EH (cell line): ENCODE results near the gene PKNOX2.

Source experiments
- DNase-seq: peaks from one replicate; pipeline ENCODE4 v3.0.0-alpha.2; 2015; ENCODE audit warnings: low read depth

The PKNOX2 gene

GRCh38 chr11:125173556-125173955 is 9.0 kb downstream of the PKNOX2 start:
- no peak for DNase-seq

- DNase-seq, result no peak
Observed at GRCh38 chr11:125174057-125174456, 9.5 kb downstream of the PKNOX2 start.

GRCh38 chr11:125174686-125175085 is 10.1 kb downstream of the PKNOX2 start:
- no peak for DNase-seq

DNA sequence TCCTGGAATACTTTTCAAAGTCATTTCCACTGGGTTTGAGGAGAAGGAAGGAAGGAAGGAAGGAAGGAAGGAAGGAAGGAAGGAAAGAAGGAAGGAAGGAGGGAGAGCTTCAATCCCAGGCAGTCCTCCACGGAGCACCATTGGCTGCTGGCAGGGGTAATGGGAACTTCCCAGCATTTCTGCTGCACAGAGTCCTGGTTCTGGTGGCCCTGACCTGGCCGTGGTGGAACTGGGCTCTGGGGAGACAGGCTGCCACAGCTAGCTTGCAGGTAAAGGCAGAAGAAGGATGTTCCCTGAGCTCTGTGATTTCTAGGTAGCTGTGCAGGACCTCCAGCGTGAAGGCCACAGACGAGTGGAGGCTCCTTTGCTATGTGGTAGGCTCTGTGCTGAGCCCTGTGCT is 10.6 kb downstream of the PKNOX2 start:
- DNase-seq, result no peak

DNA sequence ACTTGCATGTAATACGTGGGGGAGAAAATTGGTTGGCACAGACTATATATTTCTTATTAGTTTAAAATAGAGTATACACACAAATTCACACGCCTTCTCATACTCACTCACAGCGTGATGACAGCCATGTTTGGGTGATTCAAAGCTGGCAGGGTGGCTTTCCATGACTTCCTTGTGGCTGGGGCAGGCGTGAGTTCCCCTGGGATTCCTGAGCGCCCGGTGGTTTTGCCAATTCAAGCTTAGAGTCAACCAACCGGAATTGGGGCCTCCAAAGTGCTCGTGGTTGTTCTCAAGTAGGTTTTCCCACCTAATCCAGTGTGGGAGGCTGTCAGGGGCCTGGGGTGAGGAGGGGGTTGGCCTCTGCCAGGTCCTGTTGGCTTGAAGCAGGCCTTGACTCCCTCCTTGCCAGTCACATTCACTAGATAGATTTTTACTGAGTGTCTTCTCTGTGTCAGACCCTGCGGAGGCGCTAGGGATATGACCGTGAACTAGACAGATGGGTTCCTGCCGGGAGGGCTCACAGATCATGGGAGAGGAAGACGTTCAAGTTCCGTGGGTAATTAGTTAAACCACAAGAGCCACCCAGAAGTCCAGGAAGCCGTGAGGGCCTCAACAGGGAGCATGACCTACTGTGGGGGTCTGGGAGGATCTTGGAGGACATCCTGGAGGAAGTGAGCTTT is 11.5 kb downstream of the PKNOX2 start:
- DNase-seq, result no peak

DNA sequence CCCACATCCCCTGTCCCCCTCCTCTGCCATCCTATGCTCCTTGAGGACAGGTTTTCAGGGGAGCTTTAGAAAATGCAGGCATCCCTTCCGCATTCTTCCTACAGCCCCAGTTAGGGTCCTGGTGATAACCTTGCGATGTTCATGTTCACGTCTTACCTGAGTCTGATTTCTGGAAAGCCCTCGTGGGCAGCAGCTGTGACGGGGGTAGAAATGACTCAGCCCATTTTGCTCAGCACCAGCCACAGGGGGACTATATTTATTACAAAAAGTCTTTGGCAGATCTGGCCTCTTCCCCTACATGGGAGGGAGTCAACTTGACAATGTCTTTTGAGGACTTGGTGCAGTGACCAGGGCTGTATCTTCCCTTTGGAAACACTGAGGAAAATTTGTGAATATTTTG is 12.3 kb downstream of the PKNOX2 start:
- DNase-seq, result no peak

DNA sequence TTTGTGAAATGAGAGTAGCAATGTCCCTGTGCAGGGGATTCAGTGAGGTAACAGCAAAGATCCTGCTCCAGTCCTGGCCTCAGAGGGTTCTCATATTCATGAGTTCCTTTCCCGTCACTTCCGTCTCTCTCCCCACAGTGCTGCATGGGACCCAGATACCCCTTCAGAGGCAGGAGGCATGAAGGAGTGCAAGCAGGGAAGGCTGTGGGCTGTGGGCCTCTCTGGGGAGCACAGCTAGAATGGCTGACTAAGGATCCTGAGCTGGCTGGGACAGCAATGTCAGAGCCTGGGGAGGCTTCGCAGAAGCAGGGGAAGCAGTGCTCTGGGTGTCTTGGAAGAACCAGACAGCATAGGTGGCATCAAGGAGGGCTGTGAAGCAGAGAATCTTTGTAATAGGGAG is 13.0 kb downstream of the PKNOX2 start:
- DNase-seq, result no peak

DNA sequence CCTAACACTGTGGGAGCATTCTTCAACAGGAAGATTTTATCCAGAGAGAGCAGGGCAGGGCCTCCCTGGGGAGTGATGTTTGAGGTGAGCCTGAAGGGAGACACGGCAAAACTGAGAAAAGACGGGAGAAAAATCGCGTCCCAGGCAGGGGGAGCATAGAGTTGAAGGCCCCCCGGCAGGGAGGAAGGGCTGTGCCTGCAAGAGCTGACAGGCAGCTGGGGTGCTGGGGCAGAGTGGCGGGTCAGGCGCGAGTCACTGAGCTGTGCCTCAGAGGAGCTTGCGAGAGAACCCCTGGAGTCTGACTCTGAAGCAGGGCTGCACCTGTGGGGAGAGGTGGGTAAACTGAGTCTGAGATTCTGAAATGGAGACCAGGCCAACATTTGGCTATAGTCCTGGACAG is 14.8 kb downstream of the PKNOX2 start:
- DNase-seq, result no peak

GRCh38 chr11:125179895-125180294 is 15.3 kb downstream of the PKNOX2 start:
- no peak for DNase-seq

- DNase-seq, result no peak
Observed at GRCh38 chr11:125180413-125181305, 16.1 kb downstream of the PKNOX2 start.

GRCh38 chr11:125182573-125182972 is 18.0 kb downstream of the PKNOX2 start:
- no peak for DNase-seq

DNA sequence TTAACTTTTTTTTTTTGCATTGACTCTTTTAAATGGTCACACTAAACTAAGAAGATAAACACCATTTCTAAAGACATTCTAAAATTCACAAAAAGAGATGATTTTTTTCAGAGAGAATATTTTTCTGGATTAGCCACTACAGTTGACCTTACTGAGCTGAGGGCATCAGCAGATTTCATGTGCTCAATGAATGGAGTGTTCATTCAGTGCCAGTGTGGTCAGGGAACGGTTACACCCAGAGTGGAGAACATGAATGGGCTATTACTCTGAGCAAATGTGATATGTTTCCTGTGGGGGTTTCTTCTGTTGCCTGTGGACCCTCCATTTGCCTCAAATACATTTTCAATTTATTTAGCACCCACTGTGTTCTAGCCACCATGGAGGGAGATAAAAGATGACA is 19.1 kb downstream of the PKNOX2 start:
- no peak for DNase-seq

DNA sequence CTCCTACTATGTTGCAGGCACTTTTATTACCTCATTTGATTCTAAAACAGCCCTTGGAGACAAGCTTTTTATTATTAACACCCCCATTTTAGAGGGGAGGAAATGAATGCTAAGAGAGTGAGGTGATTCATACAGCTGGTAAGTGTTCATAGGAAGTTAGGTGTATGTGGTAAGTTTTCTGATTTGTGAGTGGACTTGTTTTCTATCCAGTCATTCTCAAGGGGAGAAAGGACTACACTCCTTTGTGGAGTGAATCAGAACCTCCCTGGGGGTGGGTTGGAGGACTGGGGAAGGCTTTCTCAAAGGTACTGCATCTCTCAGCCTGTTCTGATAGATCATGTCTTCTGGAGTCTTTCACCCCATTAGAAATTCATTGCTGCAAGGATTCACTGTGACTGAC is 23.5 kb downstream of the PKNOX2 start:
- DNase-seq, result no peak

GRCh38 chr11:125190566-125190965 is 26.0 kb downstream of the PKNOX2 start:
- DNase-seq, result no peak

GRCh38 chr11:125192183-125192582 is 27.6 kb downstream of the PKNOX2 start:
- DNase-seq, result no peak

- DNase-seq, result no peak
Observed at GRCh38 chr11:125192717-125193415, 28.3 kb downstream of the PKNOX2 start.

- no peak for DNase-seq
Observed at GRCh38 chr11:125193416-125193726, 28.8 kb downstream of the PKNOX2 start.

- no peak for DNase-seq
Observed at GRCh38 chr11:125193841-125194240, 29.3 kb downstream of the PKNOX2 start.

- no peak for DNase-seq
Observed at GRCh38 chr11:125199915-125200314, 35.4 kb downstream of the PKNOX2 start.

DNA sequence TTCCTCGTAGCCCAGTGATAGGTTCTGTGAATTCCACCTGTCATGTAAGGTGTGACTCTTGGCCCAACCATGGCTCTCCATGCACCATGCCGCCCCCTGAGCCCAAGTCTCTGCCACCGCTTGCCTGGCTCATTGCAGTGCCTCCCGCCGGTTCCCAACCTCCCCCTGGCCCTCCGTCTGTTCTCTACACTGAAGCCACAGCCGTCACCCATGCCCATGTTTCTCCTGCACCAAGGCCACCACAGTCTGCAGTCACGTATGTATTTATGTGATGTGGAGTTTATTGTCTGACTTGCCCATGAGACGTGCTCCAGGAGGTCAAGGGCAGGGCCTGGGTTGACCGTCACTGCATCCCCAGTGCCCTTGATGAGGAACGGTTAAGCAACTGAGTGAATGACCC is 35.9 kb downstream of the PKNOX2 start:
- no peak for DNase-seq

DNA sequence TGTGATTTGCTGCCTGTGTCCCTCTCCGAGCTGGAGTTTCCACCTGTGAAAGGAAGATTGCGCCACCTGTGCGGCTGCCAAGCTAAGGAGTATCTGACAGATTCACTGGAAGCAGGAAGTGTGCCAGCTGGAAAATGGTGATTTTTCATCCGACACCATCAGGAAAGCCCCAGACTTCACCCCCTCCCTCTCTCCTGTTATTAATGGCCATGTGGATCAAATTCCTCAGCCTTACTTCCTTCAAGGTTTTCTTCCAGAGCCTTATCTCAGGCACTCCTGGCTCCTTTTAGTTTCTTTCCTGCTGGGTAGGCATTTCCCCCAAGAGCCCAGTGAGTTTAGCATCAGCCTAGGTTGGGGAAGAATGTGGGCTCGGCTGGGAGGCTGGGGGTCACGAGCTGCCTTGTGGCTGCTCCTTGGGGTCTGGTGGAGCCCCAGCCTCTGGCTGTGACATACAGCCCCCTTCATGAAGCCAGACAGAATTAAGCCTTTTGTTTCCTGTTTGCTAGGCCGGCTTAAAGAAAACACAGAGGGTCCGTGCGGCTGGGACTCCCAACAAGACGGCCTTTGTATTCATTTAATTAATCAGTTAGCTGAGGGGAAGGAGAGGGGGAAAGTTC is 37.1 kb downstream of the PKNOX2 start:
- DNase-seq, result no peak

- no peak for DNase-seq
Observed at GRCh38 chr11:125202362-125202880, 37.9 kb downstream of the PKNOX2 start.
